ENCODE results near the gene SIPA1L3.

Gene SIPA1L3

DNA sequence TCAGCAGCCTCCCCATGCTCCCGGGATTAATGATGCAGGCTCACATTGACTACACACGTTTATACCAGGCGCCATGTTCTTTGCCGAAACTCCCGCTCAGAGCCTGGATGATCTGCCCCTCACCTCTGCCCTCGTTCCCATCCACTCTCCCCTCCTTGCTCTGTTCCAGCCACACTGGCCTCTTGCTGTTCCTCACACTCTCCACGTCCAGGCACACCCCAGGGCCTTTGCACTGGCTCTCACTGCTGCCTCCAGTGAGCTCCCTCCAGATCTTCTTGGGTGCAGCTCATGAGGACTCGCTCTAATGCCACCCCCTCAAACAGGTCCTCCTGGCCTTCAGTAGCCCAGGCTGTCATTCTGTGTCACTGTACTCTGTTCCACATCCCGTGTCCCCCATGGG lies 277.8 kb downstream of the SIPA1L3 start:
- peaks cover 5% of the 10 kb centered on the region for H3K9me3 Mint-ChIP-seq
- peaks cover 40% of the 10 kb centered on the region for H3K36me3 Mint-ChIP-seq (ENCODE audit: low read depth)
- H3K27me3 Mint-ChIP-seq: no peaks in the 10 kb centered on the region
- peaks cover 1% of the 10 kb centered on the region for H3K4me1 Mint-ChIP-seq (ENCODE audit: low read depth)
- H3K27ac Mint-ChIP-seq: no peak overlapping the region
- no peak overlapping the region for H3K4me3 Mint-ChIP-seq

DNA sequence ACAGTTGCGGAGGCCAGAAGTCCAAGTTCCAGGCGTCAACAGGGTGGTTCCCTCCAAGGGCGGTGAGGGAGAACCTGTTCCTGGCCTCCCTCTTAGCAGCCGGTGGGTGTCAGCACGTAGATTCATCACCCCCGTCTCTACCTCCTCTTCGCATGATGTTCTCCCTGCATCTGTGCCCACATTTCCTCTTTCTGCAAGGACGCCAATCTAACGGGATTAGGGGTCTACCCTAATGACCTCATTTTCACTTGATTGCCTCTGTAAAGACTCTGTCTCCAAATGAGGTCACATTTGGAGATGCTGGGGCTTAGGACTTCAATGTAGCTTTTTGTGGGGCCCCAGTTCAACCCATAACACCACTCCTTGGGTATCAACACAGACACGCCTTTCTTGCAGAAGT lies 278.6 kb downstream of the SIPA1L3 start:
- no peak overlapping the region for H3K4me3 Mint-ChIP-seq
- peaks cover 5% of the 10 kb centered on the region for H3K9me3 Mint-ChIP-seq
- H3K27me3 Mint-ChIP-seq: no peaks in the 10 kb centered on the region
- H3K4me1 Mint-ChIP-seq (ENCODE audit: low read depth): peaks cover 7% of the 10 kb centered on the region
- peaks cover 37% of the 10 kb centered on the region for H3K36me3 Mint-ChIP-seq (ENCODE audit: low read depth)
- no peak overlapping the region for H3K27ac Mint-ChIP-seq

GRCh38 chr19:38190061-38190460 lies 283.1 kb downstream of the SIPA1L3 start:
- peaks cover 7% of the 10 kb centered on the region for H3K4me1 Mint-ChIP-seq (ENCODE audit: low read depth)
- no peak overlapping the region for H3K27ac Mint-ChIP-seq
- H3K27me3 Mint-ChIP-seq: no peaks in the 10 kb centered on the region
- peaks cover 13% of the 10 kb centered on the region for H3K36me3 Mint-ChIP-seq (ENCODE audit: low read depth)
- no peaks in the 10 kb centered on the region for H3K9me3 Mint-ChIP-seq
- no peak overlapping the region for H3K4me3 Mint-ChIP-seq

DNA sequence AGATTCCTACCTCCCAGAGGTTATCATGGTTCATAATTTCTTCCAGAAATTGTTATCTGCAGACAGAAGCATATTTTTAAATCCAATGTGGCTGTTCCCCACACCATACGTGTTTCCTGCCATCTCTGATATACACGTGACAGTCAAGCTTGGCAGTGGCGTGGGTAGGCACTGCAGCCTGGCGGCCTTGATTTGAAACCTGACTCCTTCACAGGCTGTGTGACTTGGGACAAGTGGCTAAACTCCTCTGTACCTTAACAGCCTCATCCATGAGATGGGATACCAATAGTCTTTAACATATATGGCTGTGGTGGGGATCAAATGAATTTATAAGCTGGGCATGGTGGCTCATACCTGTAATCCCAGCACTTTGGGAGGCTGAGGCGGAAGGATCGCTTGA lies 283.8 kb downstream of the SIPA1L3 start:
- peaks cover 7% of the 10 kb centered on the region for H3K4me1 Mint-ChIP-seq (ENCODE audit: low read depth)
- H3K4me3 Mint-ChIP-seq: no peak overlapping the region
- H3K27ac Mint-ChIP-seq: no peak overlapping the region
- H3K36me3 Mint-ChIP-seq (ENCODE audit: low read depth): peaks cover 14% of the 10 kb centered on the region
- H3K9me3 Mint-ChIP-seq: no peaks in the 10 kb centered on the region
- no peaks in the 10 kb centered on the region for H3K27me3 Mint-ChIP-seq

DNA sequence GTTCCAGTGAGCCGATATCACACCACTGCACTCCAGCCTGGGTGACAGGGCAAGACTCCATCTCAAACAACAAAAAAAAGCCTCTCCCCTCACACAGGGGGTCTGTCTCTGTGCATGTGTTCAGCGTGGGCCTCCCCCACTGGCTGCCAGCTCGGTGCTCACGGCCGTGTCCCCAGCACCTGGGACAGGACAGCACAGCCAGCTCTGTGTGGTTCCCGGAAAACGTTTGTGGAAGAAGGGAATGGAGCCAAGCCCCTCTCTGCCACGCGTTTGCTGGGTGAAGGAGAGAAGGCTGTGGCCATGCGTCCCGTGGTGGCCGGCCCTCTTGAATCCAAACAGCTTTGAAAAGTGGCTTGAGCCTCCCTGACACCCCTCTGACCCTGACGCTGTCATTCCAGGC lies 284.7 kb downstream of the SIPA1L3 start:
- H3K4me1 Mint-ChIP-seq (ENCODE audit: low read depth): peaks cover 7% of the 10 kb centered on the region
- no peaks in the 10 kb centered on the region for H3K9me3 Mint-ChIP-seq
- no peak overlapping the region for H3K4me3 Mint-ChIP-seq
- H3K27ac Mint-ChIP-seq: no peak overlapping the region
- no peaks in the 10 kb centered on the region for H3K27me3 Mint-ChIP-seq
- H3K36me3 Mint-ChIP-seq (ENCODE audit: low read depth): peaks cover 15% of the 10 kb centered on the region

DNA sequence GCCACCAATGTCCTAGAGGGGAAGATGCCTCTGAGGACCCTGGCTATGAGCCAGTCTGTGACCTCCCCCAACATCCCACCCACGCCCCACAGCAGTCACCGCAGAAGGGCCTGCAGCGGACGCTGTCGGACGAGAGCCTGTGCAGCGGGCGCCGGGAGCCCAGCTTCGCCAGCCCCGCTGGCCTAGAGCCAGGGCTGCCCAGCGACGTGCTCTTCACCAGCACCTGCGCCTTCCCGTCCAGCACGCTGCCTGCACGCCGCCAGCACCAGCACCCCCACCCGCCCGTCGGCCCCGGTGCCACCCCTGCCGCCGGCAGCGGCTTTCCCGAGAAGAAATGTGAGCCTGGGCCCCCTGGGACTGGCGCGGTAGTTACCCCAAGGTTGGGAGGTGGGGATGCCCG lies 286.4 kb downstream of the SIPA1L3 start:
- no peaks in the 10 kb centered on the region for H3K27me3 Mint-ChIP-seq
- H3K4me3 Mint-ChIP-seq: no peak overlapping the region
- H3K9me3 Mint-ChIP-seq: no peaks in the 10 kb centered on the region
- peaks cover 7% of the 10 kb centered on the region for H3K4me1 Mint-ChIP-seq (ENCODE audit: low read depth)
- no peak overlapping the region for H3K27ac Mint-ChIP-seq
- peaks cover 15% of the 10 kb centered on the region for H3K36me3 Mint-ChIP-seq (ENCODE audit: low read depth)

DNA sequence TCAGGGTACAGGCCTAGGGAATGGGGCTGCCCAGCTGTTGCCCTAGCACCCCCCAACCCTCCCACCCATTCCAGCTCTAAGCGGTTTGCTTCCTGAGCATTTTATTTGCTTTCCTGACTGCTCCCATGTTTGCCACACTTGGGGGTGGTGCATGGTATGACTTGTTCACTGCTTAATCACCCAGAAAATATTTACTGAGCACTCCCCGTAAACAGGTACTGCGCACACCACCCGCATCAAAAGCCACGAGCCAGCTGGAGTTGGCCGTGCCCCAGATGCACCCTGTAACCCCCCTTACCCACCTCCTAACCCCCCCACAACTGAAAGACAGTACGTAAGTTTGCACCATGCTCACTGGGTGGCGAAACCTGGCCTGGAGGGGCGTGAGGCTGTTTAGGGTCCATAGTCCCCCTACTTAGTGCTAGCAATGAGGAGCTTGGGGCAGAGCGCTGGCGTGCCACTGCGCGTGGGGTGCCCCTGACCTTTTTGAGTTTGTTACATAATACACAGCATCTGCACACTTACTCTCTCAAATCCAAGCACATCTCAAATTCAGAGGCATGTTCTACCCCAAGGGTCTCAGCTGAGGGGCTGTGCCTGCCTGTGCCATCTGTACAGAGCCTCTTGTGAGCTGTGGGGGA lies 287.2 kb downstream of the SIPA1L3 start:
- Mint-ChIP-seq H3K4me3 (no peak overlapping the region), H3K4me1 (ENCODE audit: low read depth) (peaks cover 7% of the 10 kb centered on the region), H3K27ac (no peak overlapping the region), H3K9me3 (no peaks in the 10 kb centered on the region), H3K36me3 (ENCODE audit: low read depth) (peaks cover 15% of the 10 kb centered on the region), H3K27me3 (no peaks in the 10 kb centered on the region)

GRCh38 chr19:38195237-38195636 lies 288.2 kb downstream of the SIPA1L3 start:
- peaks cover 12% of the 10 kb centered on the region for H3K36me3 Mint-ChIP-seq (ENCODE audit: low read depth)
- no peaks in the 10 kb centered on the region for H3K27me3 Mint-ChIP-seq
- H3K27ac Mint-ChIP-seq: no peak overlapping the region
- peaks cover 2% of the 10 kb centered on the region for H3K4me1 Mint-ChIP-seq (ENCODE audit: low read depth)
- H3K9me3 Mint-ChIP-seq: no peaks in the 10 kb centered on the region
- H3K4me3 Mint-ChIP-seq: no peak overlapping the region

DNA sequence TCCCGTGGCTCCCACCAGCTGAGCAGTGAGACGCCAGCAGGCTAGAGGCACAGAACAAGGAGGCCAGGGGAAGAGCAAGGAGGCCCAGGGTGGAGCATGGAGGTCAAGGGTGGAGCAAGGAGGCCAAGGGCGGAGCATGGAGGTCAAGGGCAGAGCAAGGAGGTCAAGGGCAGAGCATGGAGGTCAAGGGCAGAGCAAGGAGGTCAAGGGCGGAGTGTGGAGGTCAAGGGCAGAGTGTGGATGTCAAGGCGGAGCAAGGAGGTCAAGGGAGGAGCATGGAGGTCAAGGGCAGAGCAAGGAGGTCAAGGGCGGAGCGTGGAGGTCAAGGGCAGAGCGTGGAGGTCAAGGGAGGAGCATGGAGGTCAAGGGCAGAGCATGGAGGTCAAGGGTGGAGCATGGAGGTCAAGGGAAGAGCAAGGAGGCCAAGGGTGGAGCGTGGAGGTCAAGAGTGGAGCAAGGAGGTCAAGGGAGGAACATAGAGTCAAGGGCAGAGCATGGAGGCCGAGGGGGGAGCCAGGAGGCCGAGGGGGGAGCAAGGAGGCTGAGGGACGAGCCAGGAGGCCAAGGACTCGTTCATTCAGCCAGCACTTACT lies 289.3 kb downstream of the SIPA1L3 start:
- no peak overlapping the region for H3K4me3 Mint-ChIP-seq
- H3K27ac Mint-ChIP-seq: no peak overlapping the region
- H3K9me3 Mint-ChIP-seq: no peaks in the 10 kb centered on the region

GRCh38 chr19:38196948-38197656 lies 290.1 kb downstream of the SIPA1L3 start:
- H3K4me3 Mint-ChIP-seq: no peak overlapping the region
- H3K27ac Mint-ChIP-seq: no peak overlapping the region
- no peaks in the 10 kb centered on the region for H3K27me3 Mint-ChIP-seq
- peaks cover 18% of the 10 kb centered on the region for H3K36me3 Mint-ChIP-seq (ENCODE audit: low read depth)
- no peaks in the 10 kb centered on the region for H3K9me3 Mint-ChIP-seq
- H3K4me1 Mint-ChIP-seq (ENCODE audit: low read depth): no peaks in the 10 kb centered on the region

More for the DNA sequence above, 289.3 kb downstream of the SIPA1L3 start:
- Mint-ChIP-seq H3K36me3 (ENCODE audit: low read depth) (peaks cover 15% of the 10 kb centered on the region), H3K4me1 (ENCODE audit: low read depth) (no peaks in the 10 kb centered on the region), H3K27me3 (no peaks in the 10 kb centered on the region)

GRCh38 chr19:38197937-38198704 lies 291.1 kb downstream of the SIPA1L3 start:
- Mint-ChIP-seq H3K4me3 (no peak overlapping the region), H3K27me3 (no peaks in the 10 kb centered on the region), H3K9me3 (no peaks in the 10 kb centered on the region), H3K27ac (no peak overlapping the region), H3K36me3 (ENCODE audit: low read depth) (peaks cover 24% of the 10 kb centered on the region), H3K4me1 (ENCODE audit: low read depth) (no peaks in the 10 kb centered on the region)

GRCh38 chr19:38199340-38199739 lies 292.3 kb downstream of the SIPA1L3 start:
- Mint-ChIP-seq H3K9me3 (no peaks in the 10 kb centered on the region), H3K36me3 (ENCODE audit: low read depth) (peaks cover 24% of the 10 kb centered on the region), H3K27ac (no peak overlapping the region), H3K4me1 (ENCODE audit: low read depth) (no peaks in the 10 kb centered on the region), H3K27me3 (no peaks in the 10 kb centered on the region), H3K4me3 (no peak overlapping the region)

DNA sequence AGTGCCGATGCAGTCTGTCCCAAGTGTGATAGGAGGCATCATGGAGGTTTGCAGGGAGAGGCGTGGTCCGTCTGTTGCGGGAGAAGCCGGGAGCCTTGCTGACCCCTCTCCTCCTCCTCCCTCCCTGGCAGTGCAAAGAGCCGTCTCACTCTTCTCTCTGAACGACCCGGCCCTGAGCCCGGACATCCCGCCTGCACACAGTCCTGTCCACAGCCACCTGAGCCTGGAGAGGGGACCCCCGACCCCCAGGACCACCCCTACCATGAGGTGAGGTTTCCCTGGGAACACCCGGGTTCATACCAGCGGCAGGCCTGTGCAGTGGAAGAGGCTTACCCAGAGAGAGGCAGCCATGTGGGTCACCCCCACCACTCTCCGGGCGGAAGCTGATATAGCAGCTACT lies 294.7 kb downstream of the SIPA1L3 start:
- H3K27me3 Mint-ChIP-seq: no peaks in the 10 kb centered on the region

GRCh38 chr19:38202504-38202903 lies 295.5 kb downstream of the SIPA1L3 start:
- peaks cover 16% of the 10 kb centered on the region for H3K36me3 Mint-ChIP-seq (ENCODE audit: low read depth)
- H3K4me3 Mint-ChIP-seq: no peak overlapping the region

More for the DNA sequence above, 294.7 kb downstream of the SIPA1L3 start:
- Mint-ChIP-seq H3K4me3 (no peak overlapping the region), H3K9me3 (no peaks in the 10 kb centered on the region), H3K27ac (no peak overlapping the region), H3K4me1 (ENCODE audit: low read depth) (no peaks in the 10 kb centered on the region), H3K36me3 (ENCODE audit: low read depth) (peaks cover 12% of the 10 kb centered on the region)

DNA sequence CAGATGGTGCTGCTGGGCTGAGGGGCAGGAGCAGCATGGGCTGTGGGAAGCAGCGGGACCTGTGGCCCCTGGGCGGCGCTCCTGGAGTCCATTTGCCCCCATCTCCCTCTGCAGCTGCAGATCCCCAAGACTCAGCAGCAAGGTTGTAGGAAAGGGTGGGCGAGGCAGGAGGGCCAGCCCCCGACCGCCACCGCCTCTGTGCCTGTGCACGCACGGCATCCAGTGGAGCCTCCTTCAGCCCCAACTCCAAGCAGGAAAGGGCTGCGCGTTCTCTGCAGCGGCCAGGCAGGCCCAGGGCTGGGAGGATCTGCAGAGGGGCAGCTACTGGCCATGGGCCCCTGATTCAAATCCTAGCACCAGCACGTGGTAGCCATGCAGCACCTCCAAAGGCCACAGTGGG lies 296.2 kb downstream of the SIPA1L3 start:
- Mint-ChIP-seq H3K9me3 (no peaks in the 10 kb centered on the region), H3K4me1 (ENCODE audit: low read depth) (no peaks in the 10 kb centered on the region), H3K36me3 (ENCODE audit: low read depth) (peaks cover 16% of the 10 kb centered on the region), H3K27me3 (peaks cover 1% of the 10 kb centered on the region), H3K27ac (no peak overlapping the region), H3K4me3 (no peak overlapping the region)

More at GRCh38 chr19:38202504-38202903, 295.5 kb downstream of the SIPA1L3 start:
- Mint-ChIP-seq H3K4me1 (ENCODE audit: low read depth) (no peaks in the 10 kb centered on the region), H3K27me3 (no peaks in the 10 kb centered on the region), H3K27ac (no peak overlapping the region), H3K9me3 (no peaks in the 10 kb centered on the region)

Data from stimulated activated naive CD8-positive, alpha-beta T cell treated with anti-CD3 and anti-CD28 coated beads, Interleukin-15, Interleukin-2, amounts not matched to agents 100 ng/mL and 50 ng/mL, for 24 hours (primary cell).